Stimulated activated CD8-positive, alpha-beta memory T cell treated with anti-CD3 and anti-CD28 coated beads, Interleukin-4, amount 100 ng/mL, for 24 hours (primary cell): ENCODE data around the gene CDH5.

Experiments used
- DNase-seq: peaks from one replicate; pipeline ENCODE4 v3.0.0-alpha.2; 2020; ENCODE audit warnings: low read depth

Gene CDH5

DNA sequence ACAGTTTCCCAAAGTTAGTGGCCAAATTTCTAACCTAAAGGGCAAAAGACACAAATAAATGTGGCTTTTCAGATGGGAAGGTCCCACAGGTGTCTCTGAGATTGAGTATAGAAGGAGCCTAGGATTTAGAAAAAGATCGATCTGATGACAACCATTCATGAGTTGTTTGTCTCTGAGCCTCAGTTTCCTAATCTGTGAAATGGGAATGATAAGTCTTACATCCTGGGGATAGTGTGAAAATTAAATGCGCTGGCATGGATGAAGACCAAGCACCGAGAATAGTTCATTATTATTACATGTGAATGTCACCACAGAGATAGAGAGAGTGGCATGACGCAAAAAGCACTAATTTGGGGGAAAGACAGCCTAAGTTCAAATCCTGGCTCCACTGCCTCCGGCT lies 7.2 kb downstream of the CDH5 start:
- DNase-seq, result no peak

DNA sequence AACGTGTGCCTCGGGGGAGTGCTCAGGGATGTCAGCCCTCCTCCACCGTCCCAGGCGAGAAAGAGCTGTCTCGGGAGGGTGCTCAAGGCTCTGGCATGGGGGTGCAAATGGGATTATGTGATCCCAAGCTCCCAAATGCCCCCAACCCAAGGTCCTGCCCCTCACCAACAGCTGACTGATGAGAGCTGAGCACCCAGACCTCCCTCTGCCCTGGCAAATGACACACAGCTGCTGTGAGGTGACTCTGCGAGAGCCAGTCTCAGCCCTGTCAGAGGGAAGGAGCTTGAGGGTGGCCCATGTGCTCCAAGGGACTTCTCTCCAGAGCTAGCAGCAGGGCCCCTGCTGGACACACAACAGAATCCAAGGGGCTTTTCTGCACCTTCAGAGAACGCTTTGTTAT lies 7.7 kb downstream of the CDH5 start:
- DNase-seq, result no peak

DNA sequence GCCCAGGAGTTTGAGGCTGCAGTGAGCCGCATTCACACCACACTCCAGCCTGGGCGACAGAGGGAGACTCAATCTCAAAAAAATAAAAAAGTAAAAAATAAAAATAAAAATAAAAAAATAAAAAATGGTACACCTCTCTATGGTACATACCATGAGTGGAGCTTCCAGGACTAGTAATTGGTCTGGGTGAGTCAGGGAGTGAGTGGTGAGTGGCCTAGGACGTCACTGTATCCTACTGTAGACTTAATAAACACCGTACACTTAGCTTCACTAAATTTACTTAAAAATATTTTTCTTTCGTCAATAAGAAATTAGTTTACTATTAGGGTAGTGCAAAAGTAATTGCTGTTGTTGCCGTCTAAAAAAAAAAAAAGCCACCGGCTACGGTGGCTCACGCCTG lies 9.0 kb downstream of the CDH5 start:
- DNase-seq, result no peak

DNA sequence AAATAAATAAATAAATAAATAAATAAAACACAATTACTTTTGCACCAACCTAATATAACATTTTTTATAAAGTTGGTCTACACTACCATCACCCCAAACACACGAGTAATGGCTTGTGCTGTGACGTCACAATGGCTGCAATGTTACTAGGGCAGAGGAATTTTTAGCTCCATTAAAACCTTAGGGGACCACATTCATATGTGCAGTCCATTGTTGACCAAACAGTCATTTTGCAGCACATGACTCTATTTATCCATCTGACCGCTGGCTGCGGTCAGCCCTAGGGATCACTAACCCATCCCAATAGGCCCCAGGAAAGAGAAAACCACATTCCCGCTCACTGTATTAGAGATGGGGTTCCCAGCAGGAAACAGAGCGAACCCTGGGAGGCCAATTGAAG lies 9.6 kb downstream of the CDH5 start:
- no peak for DNase-seq

DNA sequence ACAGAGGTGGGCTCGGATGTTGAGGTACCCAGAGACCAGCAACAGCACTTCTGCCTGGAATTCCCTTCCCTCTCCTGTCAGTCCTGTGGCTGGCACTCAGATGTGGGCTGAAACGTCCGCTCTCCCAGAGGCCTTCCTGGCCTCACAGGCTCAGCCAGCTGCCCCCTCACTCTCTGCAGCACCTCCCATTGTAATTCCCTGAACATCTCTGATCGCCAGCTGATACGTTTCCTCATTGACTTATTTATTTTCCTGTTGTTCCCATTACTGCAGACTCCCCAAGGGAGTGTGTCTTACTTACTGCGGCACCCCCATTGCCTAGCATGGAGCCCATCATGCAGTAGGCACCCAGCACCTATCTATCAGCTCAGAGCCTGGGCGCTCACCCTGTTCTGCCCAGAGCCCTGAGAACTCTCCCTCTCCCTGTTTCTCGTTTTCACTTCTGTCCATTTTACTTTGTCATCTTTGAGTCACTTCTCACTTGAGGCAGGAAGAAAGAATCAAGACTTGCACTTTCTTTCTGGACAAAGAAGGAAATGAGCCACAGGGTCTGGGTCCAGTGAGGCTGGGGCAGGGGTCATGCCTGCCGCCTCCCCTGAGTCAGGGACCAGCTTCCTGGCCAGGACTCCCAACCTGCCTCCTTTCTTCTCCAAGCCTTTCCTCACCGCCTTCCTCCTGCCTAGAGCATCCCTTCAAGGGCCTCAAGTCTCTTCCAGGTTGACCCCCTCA lies 10.2 kb downstream of the CDH5 start:
- DNase-seq, result no peak

DNA sequence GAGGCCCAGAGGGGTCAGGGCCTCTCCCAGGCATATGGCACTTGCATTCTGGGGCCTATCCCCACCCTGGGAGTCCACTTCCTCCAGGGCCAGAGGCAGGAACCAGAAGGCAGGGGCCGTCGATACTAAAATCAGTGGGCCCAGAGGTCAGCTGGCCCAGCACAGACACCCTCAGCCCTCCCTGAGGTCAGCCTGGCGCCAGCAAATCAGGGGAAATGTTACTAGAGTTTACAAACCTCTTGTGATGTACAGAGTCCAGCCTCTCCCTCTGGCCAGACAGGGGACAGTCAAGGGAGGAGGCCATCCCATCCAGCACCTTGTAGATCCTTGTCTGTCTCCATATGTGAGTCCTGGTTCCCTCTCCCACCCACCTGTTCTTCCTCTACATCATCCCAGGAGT lies 10.8 kb downstream of the CDH5 start:
- no peak for DNase-seq

DNA sequence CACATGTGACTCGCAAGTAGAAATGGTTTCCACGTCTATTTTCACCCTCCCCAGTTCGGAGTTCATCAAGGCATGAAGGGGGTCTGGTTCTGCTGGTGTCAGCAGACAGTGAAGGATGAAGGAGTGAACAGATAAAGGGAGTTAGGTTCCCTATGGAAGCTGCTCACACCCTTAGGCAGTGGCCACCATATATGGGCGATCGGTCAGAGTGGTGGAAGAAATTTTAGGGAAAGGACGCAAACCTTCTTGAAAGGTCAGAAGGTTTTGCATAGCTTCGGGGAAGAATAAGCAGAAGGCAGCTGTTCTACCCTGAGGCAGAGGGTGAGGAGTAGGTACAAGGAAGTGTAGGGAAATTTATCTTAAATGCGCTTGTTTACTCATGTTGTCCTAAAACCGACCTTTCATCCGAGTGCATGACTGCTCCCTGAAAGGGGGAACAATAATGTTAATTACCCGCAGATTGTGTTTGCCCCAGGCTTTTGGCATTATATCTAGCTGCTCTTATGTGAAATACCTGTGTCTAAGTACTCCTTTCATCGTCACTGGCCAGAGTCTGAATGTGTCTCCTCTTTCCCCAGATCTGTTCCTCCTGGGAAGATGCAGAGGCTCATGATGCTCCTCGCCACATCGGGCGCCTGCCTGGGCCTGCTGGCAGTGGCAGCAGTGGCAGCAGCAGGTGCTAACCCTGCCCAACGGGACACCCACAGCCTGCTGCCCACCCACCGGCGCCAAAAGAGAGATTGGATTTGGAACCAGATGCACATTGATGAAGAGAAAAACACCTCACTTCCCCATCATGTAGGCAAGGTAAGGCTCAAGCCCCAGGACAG lies 12.5 kb downstream of the CDH5 start:
- DNase-seq, result no peak

DNA sequence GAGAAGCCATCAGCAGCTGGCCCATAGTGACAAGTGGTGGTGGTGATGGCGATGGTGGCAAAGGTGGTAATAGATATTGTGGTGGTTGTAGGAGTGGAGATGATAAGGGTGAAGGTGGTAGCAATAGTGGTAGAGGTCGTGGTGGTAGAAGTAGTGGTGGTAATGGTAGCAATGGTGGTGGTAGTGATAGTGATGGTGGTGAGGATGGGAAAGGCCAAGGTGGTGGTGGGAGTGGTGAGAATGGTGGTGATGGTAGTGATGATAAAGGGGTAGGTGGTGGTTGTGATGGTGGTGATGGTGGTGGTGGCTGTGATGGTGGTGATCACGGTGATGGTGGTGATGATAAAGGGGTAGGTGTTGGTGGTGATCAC lies 13.1 kb downstream of the CDH5 start:
- DNase-seq, result no peak

DNA sequence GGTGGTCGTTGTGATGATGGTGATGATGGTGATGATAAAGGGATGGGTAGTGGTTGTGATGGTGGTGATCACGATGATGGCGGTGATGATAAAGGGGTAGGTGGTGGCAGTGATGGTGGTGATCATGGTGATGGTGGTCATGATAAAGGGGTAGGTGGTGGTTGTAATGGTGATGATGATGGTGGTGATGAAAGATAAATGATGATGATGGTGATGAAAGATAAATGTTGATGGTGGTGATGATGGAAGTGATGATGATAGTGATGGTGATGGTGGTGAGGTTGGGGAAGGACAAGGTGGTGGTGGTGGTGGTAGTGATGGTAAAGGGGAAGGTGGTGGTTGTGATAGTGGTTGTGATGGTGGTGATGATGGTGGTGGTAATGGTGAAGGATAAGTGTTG lies 13.9 kb downstream of the CDH5 start:
- no peak for DNase-seq

DNA sequence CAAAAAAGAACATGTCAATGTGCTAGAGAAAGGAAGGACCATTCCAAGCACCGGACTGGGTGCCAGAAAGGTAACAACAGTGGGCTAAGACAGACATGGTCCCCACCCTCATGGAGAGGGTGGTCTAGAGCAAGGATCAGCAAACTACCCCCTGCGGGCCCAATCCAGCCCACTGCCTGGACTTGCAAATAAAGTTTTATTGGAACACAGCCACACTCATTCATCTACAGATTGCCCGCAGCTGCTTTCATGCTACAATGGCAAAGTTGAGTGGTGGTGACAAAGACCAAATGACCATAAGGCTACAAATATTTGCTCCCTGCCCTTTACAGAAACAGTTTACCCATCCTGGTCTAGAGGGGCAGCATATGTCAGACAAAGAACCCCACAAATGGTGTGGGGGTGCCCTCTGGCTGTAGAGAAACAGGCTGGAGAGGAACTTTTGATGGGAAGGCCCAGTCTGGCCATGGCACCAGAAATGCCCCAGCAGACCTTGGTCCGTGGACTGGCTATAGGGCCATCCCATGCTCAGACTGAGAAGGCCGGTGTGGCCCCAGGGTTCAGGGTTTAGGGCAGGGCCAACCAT lies 15.2 kb downstream of the CDH5 start:
- no peak for DNase-seq

DNA sequence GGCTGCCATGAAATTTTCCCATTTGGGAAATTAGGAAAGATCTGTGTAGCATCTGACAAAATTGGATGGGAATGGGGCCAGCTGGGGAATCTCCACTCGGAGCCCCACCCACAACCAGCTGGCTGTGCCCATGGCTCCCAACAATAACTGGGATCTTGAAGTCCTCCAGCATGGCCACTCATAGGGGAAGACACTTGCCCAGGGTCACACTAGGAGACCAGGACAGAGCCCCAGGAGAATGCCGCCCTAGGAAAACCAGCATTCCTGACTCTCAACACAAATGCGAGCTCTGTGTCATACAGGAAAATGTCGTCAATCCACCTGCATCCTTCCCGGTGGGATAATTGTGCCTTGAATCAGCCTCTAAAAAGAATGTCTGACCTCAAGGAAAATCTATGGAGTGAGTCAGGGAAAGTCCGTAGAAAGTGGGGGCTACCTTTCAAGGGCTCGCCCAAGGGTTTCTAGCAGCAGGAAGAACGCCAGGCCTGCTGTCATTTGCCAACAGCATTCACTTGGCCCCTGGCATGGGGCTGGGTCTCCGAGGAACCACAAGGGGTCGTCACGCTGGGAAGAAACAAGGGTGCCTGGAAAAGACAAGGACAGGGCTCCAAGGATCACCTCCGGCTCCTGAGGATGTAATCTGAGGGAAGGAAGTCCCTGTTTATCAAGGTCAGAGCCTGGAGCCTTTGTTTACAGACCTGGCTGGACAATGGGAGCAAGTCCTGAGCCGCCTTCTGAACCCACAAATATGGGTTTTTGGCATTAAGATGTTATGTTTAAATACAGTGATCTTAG lies 15.9 kb downstream of the CDH5 start:
- no peak for DNase-seq

DNA sequence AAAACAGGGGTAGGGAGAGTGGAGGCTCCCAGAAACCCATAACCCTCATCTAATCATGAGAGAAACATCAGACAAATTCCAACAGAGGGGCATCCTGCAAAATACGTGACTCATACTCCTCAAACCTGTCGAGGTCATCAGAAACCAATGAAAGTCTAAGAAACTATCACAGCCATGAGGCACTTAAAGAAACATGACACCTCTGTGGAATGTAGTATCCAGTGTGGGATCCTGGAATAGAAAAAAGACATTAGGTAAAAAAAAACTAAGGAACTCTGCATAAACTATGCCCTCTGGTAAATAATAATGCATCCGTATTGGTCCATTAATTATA lies 16.4 kb downstream of the CDH5 start:
- no peak for DNase-seq

DNA sequence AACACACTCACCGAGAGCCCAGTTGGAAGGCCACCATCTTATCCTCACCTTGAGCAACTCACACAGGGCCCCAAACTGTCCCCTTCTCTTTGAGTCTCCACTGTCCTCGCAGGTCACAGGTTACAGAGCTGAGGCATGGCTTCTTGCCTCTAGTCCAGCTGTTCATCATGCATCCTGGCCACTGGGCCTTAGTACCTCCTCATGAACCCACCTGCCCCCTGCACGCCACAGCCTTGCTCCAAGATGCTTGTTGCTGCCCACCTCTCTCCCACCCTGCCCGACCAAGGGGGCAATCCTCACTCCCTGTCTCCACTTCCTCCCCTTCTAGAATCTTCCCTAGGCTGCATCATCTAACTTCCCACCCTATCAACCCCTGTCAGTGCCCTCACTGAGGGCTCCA lies 17.1 kb downstream of the CDH5 start:
- DNase-seq, result no peak

DNA sequence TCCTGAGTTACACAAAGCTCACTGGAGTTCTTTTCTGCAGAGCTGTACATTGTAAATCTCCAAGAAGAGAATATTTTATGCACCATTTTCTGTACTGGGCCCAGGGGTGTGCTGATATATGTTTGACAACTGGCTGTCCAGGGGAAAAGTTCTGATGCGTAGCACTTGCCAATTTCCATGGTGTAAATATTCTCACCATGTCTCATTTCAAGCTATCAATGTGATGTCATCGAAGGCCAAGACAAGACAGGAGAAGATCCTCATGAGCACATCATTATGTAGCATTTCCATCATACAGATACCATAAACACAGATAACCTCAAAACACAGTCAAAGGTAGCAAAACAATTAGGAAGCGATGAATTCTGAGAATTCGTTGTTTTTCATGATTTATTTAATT lies 18.9 kb downstream of the CDH5 start:
- DNase-seq, result no peak

DNA sequence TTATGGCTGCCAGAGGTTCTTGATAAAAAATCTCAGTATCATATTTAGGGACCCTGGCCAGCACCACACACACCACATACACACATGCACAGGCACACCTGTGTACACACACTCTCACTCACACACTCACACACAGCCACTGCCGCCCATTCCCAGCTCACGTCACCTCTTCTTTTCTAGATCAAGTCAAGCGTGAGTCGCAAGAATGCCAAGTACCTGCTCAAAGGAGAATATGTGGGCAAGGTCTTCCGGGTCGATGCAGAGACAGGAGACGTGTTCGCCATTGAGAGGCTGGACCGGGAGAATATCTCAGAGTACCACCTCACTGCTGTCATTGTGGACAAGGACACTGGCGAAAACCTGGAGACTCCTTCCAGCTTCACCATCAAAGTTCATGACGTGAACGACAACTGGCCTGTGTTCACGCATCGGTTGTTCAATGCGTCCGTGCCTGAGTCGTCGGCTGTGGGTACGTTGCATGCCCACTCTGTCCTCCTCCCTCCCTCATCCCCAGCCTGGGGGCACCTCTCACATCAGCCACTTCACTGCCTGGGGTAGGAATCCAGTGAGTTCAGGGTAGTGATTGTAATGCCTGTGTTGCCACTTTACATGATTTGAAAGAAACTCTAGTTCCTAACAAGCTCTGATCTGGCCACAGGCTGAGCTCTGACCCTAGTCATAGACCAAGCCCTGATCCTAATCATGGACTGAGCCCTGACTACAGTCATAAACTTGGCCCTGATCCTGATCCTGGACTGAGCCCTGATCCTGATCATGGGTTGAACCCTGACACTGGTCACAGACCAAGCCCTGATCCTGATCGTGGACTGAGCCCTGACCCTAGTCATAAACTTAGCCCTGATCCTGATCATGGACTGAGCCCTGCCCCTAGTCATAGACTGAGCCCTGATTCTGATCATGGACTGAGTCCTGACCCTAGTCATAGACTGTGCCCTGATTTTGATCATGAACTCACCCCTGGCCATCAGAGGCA lies 20.4 kb downstream of the CDH5 start:
- no peak for DNase-seq

DNA sequence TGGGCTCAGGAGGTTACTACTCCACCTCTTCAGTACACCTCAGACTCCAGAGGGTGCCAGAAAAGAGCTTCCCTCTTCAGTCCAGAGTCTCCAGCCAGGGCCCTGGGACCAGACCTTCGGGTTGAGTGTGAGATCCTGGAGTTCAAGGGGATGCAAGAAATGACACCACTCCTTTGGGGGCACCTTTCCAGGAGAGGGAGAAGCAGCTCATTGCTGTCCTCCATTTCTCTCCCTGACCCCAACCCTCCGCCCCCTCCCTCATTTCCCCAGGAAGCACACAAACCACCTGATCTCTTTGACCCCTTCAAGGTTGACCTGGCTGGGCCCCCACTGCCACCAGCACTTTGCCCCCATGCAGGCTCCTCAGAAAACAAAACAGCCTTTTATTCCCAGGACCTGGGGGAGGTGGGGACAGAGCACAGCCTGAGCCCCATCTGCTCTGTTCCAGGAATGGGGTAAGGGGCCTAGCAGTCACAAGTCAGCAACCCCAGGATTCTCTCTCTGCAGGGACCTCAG lies 21.4 kb downstream of the CDH5 start:
- no peak for DNase-seq

DNA sequence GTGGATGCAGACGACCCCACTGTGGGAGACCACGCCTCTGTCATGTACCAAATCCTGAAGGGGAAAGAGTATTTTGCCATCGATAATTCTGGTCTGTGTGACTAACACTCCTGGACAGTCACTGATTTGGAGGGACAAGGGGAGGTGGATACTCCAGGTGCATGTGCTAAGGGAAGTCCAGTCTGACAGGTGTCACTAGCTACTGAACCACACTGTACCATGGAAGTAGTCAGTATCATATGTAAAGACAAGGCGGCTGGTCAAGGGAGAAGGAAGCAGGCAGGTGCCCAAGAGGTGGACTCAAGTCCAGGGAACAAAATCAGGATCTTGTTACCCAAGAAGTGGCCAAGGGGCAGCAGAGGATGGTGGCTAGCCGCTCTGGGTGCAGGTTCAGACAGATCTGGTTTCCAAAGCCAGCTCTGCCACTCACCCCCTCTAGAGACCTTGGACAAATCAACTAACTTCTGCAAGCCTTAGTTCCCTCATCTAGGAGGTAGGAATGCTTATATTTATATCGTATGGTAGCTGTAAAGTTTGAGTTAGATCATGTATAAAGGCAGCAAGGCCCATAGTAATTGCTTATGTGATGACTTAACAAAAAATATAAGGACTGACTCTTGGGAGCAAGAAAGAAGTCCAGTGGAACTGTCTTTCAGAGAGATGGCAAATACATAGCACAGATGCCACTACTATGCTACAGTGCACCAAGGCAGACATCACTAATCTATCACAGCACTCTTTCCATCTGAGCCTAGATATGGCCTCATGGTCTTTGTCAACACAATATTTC lies 22.1 kb downstream of the CDH5 start:
- no peak for DNase-seq

DNA sequence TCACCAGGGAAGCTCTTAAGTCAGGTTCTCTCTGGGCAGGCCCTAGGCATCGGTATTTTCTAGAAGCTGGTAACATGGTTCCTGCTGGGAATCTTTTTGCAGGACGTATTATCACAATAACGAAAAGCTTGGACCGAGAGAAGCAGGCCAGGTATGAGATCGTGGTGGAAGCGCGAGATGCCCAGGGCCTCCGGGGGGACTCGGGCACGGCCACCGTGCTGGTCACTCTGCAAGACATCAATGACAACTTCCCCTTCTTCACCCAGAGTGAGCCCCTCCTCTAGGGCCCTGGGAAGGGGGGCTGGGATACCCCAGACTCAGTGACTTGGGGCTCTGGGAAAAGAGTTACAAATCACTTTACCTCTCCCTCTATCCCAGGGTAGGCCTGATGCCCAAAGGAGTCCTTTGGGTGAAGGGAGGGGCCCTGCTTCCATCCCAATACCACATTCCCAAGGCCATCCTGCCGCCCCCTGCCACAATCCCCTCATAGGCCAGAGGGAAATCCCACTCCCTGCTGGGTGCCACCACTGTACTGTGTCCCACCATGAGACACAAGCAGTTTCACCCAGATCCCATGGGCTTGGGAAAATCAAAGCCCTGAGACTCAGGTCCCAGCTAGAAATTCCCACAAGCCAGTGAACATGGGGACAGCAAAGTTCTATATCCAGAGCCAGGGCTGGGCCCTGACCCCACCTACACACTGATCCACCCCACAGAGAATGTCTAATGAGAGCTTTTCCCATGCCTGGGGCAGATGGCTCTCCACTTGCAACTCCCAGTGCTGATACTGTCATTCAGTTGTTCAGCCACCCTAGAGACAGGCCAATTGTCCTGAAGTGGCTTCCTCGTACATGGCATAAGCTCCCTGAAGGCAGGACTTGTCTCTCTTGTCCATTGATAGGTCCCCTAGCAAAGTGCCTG lies 23.0 kb downstream of the CDH5 start:
- DNase-seq, result no peak

DNA sequence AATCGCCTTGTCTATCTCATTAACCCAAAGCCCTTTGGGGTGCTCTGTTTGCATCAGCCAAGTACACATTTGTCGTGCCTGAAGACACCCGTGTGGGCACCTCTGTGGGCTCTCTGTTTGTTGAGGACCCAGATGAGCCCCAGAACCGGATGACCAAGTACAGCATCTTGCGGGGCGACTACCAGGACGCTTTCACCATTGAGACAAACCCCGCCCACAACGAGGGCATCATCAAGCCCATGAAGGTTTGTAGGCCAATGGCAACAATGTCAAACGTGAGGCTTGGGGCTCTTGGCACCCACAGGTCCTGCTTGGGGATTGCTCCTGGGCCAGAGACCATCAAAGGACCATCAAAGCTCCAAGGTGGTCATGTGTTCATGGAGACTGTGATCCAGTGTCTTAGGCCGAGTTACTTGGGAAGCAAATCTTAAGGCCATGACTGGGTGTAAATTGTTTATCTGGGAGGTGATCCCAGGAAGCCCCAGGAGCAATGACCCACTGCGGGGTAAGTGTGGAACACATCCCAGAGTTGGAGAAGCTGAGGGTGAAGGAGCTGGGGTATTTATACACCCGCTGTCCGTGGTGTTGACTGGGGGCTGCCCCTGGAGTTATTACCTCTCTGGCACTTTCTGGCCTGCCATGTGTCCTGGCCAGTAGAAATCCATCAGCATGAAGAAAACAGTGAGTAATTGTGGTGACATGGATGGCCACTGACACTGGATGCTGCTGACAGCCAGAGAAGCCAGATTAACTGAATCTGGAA lies 24.0 kb downstream of the CDH5 start:
- no peak for DNase-seq
